NCI-H1105 treated with DMSO at 0.1 percent for 48 hours (cell line): ENCODE data around the gene CLEC2A.
"Not testable (repeated sequence)": the region's sequence is repeated elsewhere in the genome, so short reads cannot be mapped to it uniquely, and the experiment has no call there.

ENCODE experiments used
- DNase-seq: peaks from one replicate; lab custom pipeline; 2025; lab: John Stamatoyannopoulos, UW

Gene CLEC2A

DNA sequence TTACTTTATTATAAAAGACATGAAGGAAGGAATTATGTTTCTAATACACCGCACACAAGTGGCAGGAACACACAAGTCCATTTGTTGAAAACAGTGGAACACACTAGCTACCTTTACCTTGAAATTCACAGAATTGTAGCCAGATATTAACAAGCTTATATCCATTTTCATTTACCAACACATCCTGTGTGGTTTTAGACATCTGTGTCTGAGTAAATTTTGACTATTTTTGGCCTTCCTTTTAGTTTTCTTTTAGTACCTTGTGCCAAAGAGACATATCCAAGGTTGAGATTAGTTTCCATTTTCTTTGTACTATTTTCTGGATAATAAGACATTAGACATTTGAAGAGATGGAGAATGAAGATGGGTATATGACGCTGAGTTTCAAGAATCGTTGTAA, 50.9 kb downstream of the CLEC2A start, which contains the start of gene KLRF2:
KLRF2 (plus strand) TSS at position 244 of the 400 bp plus-strand sequence; CDS start at position 351, 107 bp downstream.
- DNase-seq: no peak

DNA sequence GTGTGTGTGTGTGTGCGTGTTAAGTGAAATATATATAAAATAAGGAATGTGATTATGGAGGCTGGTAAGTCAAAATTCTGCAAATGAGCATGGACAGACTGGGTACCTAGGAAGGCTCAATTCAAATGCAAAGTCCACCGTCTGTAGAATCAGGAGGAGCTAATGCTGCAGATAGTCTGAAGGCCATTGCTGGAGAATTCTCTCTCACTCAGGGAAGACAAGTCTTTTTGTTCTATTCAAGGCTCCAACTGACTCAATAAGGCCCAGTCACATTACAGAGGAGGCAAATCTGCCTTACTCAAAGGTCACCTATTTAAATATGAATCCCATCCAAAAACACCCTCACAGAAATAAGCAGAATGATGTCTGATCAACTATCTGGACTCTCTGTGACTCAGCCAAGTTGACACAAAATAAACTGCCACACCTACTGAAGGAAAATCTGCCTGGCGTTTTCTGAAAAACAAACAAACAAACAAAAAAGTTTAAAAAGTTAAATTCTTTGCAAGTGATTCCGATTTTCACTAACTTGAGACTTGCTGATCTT, 51.6 kb downstream of the CLEC2A start:
- DNase-seq: no peak

DNA sequence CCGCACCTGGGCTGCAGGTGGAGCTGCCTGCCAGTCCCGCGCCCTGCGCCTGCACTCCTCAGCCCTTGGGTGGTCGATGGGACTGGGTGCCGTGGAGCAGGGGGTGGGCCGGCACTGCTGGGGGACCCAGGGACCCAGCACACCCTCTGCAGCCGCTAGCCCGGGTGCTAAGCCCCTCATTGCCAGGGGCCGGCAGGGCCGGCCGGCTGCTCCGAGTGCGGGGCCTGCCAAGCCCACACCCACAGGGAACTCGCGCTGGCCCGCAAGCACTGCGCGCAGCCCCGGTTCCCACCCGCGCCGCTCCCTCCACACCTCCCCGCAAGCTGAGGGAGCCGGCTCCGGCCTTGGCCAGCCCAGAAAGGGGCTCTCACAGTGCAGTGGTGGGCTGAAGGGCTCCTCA, 56.0 kb downstream of the CLEC2A start:
- DNase-seq: not testable (repeated sequence)

DNA sequence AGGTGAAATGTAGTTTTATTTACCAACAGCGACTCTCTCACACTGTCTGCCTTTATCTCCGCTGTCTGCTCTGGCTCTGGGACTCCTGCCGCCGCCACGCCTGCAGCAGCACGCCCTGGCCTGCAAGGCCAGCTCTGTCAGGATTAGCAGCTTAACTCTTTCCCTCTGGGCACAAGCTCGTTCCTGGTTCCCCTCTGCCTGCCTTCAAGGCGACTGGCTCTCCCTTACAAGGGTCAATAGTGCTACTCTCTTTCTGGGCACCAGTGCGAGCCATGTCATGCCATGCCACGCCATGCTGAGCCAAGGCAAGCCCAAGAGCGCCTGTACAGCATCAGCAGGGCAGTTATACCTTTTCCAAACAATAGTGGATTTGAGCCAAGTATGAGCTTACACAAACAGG, 59.4 kb downstream of the CLEC2A start:
- peak; percentile 73 for DNase-seq

DNA sequence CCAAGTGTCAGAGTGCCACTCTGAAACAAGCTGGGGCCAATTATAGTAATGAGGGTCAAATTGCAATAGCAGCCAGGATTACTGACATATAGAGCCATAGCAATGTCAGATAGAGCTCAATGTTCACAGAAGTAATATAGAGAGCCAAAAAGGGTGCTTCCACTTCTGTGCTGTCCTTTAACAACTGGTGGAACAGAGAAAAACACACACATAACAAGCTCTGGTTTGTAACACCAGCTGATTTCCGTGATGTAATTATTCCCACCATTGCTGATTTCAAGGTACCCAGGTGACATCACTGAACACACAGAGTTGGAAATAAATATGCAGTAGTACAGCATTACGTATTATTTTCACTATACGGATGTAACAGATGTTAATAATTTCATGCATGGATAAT, 60.0 kb downstream of the CLEC2A start:
- peak; percentile 31 for DNase-seq

DNA sequence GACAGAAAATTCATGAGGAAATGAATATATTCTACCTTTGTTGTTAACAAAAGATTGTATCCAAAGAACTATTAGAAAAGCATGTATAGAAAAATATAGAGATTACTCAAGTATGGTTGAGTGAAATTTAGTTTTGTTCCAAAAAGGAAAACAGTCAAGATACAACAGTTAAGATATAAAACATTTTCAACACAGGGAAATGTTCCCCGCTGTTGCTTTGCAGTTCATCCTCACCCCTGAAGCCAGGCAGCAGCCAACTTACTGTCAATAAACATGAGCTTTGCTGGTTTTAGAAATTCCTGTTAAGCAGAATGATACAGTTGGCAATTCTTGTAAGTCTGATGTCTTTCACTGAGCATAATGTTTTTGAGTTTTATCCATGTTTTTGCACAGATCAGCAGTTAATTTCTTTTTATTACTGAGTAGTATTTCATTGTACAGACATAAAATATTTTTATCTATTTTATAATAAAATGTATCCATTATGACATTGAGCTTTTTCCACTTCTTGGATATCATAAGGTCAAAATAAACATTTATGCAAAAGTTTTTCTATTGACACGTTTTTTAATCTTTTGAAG, 61.8 kb downstream of the CLEC2A start:
- no peak for DNase-seq

DNA sequence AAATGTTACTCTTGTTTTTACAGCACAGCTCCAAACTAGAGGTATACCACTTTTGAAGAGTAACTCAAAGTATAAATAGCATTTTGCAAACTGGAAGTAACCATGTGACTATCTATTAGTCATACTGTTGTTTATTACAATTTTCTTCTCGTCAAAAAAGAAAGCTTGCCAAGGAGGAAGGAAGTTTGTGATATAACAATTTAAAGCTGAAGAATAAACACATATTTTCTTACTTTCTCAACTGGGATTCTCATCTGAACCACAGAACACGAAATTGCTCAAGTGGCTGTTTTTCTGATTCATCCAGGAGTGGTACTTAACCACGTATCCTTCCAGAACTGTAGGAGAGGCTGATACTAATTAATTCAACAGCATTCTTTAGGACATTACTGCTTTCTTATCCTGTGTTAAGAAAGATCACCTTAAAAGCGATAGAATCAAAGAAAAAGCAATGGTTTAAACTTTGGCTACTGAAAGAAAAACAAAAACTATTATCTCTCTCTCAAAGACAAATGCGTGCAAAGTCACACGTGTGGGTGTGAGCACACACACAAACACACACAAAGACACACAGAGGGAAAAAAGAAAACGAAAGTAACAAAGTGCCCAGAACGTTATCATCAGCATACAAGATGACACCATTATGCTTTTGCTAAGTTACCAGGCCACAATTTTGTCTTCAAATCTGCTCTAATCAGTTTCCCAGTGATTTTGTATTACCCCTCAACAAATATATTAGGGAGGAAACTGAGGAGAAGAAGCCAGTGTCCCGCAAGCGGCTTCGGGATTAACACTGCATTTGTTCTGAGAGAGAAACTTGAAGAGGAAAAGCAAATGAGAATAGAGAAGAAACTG, 62.6 kb downstream of the CLEC2A start, which contains the start of gene CLEC2B:
CLEC2B (minus strand) TSS at position 48 of the 855 bp plus-strand sequence.
- no peak for DNase-seq

DNA sequence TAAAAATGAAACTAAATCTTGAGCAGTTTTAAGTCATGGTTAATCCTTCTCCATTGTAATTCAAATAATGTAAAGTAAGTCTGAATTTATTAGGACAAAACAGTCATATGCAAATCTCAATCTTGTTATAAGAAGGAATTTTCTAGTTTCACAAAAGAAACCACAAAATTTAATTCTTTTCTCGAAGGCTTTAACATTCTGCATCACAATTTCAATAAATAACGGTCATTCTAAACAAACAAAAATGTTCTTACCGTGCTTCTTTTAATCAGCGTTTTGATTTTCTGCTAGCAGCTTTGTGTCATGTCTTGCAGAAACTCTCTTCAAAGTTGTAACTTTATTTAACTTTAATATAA, 63.2 kb downstream of the CLEC2A start:
- DNase-seq: no peak

DNA sequence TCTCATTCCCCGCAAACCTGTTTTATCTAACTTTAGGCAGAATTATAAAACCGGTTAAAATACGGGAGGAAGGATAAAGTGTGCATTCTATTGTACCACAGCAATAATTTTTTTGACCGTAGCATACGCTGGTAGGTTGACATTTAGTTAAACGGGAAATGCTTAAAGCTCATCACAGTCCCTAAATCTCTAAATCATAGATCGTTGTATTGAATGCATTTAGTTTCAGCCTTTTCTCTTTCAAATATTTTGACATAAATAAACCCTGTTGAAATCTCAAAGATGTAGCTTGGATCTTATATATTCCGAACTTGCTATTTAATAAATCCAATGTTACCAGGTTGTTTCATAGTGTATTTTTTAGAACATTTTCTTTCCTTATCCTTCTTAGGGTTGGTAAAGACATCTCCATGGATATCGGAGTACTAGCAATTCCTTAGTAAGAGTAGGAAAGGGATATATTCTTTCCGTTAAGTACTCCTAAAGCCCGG, 63.8 kb downstream of the CLEC2A start:
- DNase-seq: no peak

DNA sequence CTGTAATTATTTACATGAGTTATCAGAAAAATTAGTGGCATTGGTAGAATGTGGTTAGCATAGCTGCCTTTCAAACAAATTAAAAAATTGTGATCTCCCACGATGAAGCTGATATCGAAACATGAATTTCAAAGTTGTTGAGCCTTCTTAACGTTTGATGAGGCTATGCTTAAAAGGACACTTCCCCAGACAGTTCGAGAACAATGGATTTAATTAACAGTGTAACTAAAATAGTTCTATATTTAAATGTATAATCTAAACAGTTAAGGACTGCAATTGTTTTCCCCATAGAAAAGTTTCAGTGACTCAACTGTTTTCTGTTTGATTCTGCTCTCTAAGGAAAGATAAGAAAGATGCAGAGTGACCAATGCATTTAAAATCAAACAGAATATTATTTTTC, 64.6 kb downstream of the CLEC2A start:
- no peak for DNase-seq

DNA sequence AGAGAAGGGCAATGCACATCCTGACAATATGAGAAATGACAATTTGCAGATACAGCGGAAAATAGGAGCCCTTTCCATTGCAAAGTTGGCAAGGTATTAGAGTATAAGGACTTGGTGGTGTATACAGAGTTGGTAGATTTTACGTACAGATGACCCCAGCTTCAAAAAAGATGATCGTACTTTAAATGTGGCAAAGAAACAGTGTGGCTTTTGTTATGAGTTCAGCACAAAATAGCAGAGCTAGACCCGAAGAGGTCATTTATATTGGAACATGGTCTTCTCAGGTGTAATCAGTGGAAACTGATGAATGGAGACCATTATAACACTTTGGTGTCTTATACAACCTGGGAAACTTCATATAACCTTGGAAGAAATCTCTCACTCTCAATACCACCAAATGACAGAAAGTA, 65.3 kb downstream of the CLEC2A start:
- no peak for DNase-seq

DNA sequence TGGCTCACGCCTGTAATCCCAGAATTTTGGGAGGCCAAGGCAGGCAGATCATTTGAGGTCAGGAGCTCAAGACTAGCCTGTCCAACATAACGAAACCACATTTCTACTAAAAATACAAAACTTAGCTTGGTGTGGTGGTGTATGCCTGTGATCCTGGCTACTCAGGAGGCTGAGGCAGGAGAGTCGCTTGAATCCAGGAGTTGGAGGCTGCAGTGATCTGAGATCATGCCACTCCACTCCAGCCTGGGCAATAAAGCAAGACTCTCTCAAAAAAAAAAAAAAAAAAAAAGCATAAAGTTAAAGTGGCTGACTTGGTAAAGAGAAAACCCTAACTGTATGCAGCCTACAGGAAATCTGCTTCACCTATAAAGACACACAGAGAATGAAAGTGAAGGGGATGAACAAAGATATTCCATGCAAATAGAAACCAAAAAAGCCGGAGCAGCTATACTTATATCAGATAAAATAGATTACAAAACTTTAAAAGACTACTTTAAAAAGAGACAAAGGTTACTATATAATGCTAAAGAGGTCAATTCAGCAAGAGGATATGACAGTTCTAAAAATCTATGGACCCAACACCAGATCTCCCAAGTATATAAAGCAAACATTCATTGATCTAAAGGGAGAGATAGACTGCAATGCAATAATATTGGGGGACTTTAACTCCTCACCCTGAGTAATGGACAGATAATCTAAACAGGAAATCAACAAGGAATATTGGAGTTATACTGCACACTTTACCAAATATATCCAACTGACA, 67.1 kb downstream of the CLEC2A start:
- no peak for DNase-seq
